Activated CD8-positive, alpha-beta memory T cell treated with anti-CD3 and anti-CD28 coated beads, Interleukin-2, amount 50 U/mL, for 1 hour (primary cell): Measurements from ENCODE around the gene PCNX4.
A peak's percentile ranks its signal among the peaks of the same experiment; 100 is the strongest.

Source experiments
- DNase-seq: peaks from one replicate; pipeline ENCODE4 v3.0.0-alpha.2; 2020; ENCODE audit errors: extremely low read depth

The PCNX4 gene

DNA sequence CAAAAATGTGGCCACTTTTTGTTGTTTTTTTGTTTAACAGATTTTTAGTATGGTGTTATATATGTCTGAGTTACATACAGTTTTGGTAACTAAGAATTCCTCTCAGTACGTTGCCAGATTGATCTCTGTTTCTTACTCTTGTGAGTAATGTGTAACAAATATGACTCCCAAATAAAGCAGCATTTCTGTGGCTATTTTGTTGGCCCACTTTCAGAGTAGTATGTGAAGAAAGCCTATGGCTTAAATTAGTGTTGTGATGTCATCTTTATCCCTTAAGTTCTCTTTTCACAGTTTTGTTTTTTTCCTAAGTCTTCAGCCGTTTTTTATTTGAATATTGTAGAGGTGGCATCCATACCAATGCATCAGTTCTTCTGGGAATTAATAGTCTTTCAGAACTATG lies 10.7 kb downstream of the PCNX4 start:
- no peak for DNase-seq

DNA sequence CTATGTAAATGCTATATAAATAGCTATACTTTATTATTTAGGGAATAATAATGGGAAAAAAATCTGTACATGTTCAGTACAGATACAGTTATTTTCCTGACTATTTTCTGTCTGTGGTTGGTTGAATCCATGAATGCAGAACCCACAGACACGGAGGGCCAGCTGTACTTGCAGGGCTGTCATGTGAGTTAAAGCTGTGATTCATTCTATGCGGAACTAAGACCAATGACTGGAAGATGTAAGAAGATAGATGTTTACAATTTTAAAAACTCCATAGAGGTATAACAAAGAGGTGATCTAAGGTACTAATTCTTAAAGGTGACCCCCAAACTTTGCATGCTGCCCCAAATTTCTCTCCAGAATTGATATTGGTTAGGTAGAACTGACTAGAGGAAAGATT lies 14.6 kb downstream of the PCNX4 start:
- DNase-seq = no peak

DNA sequence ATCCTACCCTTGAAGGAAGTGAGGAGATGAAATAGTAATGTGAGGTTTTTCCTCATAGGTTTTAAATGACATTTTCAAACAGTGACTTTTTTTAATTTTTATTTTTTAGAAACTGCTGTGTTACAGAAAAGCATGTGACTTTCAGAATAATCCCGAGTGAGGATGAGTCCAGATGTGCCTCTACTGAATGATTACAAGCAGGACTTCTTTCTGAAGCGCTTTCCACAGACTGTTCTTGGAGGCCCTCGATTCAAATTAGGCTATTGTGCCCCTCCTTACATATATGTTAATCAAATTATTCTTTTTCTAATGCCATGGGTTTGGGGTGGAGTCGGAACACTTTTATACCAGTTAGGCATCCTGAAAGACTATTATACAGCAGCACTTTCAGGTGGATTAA lies 15.8 kb downstream of the PCNX4 start:
- no peak for DNase-seq

DNA sequence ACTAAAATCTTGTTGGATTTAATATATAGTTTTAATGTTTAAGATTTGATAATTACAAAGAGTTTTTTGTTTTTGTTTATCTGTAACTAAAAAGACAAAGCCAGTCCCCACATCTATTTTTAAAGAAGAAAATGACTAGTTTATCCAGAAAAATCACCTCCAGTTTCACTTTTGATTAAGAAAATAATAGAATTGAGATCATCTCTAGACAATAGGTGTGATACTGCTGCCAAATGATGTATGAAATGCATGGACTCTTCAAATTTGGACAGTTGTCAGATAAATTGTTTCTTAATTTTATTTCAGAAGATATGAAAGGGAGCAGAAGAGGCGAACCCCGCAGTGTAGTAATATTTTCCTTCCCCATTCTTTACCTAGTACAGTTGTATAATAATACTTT lies 20.0 kb downstream of the PCNX4 start:
- no peak for DNase-seq

- no peak for DNase-seq
Observed at GRCh38 chr14:60114881-60115280, 23.2 kb downstream of the PCNX4 start.

DNA sequence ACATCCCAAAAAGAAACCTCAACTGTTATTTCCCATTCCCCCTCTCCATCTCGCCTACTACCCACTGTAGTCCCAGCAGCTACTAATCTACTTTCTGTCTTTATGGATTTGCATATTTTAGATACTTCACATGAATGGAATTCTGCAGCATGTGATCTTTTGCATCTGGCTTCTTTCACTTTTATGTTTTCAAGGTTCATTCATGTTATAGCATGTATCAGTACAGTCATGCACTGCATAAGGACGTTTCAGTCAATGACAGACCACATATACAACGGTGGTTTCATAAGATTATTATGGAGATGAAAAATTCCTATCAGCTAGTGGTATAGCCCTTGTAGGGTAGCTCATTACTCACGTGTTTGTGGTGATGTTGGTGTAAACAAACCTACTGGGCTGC lies 24.5 kb downstream of the PCNX4 start:
- no peak for DNase-seq

- DNase-seq = no peak
Observed at GRCh38 chr14:60125918-60126317, 34.2 kb downstream of the PCNX4 start.

GRCh38 chr14:60133487-60133886 lies 41.8 kb downstream of the PCNX4 start:
- DNase-seq = no peak

DNA sequence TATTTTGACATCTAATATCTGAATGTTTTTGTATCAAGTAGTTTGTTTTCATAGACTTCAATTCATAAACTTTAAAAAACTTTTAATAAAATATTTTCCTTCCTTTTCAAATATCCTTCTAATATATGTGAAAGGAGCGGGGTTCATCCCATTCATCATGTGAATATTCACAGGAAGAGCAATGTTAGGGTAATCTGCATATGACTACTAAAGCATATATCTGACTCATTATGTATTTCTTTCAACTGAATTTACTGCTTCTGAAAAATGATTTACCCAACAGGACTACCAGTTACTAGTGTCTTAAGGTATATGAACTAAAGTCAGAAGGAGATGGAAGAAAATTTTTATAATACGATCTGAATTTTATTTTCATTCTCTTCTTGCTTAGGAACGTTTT lies 43.0 kb downstream of the PCNX4 start:
- no peak for DNase-seq

DNA sequence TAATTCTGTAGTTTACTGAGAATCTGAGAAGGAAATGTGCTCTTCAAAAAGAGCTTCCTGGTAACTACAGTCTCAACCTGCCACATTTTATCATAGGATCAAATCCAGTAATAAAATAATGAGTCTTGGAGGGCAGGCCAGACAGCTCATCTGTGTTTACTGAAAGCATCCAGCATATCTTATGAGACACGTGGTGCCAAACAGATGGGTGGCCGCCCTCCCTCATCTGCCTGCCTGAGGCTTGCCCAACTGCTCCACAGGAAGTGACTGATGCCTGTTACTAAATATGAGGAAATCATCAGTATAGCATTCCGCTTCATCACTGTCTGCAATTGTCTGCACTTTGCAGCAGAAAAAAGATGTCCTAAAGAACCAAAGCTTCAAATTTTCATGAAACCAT lies 60.0 kb downstream of the PCNX4 start:
- no peak for DNase-seq

DNA sequence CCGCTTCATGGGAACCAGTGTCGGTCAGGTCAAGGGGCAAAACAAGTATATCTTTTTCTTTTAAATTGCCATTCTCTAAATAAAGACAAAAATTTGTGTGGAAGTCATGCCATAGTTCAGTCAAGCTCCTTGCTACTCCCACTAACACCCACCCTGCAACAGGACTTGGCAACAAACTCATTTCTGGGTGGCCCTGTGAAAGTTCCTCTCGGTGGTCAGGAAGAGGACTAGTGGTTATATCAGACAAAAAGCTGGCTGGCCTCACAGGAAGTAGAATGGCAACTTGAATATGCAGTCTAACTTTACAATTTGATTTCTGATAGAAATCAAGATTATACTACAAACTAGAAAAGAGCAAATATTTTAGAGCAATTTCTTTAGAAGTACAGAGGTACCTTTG lies 62.3 kb downstream of the PCNX4 start:
- DNase-seq = no peak

DNA sequence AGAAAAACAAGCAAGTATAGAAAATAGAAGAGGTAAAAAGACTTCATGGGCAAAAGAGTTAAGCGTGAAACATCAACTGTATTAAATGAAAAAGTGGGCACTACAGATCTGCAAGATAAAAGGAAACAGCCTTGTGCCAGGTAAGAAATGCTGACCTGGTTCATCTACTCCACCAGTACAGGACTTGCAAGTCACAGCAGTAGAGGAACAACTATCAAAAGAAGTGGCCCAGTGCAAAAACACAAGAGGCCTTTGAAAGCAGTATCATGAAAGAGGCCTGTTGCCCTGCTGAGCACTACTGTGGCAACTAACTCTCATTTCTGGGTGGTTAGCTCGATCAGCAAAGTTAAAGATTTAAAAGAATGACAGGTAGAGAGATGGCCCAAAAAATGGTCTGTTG lies 62.9 kb downstream of the PCNX4 start:
- DNase-seq = no peak

DNA sequence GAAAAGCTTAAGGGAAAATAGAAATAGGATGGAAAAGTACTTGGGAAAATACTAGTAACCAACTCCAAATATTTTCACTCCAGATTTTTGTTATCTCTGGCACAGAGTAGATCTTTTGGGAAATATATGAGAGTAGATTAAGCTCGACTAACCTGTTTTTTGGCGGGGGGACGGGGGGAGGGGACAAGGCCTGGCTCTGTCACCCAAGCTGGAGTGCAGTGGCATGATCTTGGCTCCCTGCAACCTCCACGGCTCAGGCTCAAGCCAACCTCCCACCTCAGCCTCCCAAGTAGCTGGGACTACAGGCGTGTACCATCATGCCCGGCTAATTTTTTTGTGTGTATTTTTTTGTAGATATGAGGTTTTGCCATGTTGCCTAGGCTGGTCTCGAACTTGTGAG lies 68.7 kb downstream of the PCNX4 start:
- DNase-seq = no peak

DNA sequence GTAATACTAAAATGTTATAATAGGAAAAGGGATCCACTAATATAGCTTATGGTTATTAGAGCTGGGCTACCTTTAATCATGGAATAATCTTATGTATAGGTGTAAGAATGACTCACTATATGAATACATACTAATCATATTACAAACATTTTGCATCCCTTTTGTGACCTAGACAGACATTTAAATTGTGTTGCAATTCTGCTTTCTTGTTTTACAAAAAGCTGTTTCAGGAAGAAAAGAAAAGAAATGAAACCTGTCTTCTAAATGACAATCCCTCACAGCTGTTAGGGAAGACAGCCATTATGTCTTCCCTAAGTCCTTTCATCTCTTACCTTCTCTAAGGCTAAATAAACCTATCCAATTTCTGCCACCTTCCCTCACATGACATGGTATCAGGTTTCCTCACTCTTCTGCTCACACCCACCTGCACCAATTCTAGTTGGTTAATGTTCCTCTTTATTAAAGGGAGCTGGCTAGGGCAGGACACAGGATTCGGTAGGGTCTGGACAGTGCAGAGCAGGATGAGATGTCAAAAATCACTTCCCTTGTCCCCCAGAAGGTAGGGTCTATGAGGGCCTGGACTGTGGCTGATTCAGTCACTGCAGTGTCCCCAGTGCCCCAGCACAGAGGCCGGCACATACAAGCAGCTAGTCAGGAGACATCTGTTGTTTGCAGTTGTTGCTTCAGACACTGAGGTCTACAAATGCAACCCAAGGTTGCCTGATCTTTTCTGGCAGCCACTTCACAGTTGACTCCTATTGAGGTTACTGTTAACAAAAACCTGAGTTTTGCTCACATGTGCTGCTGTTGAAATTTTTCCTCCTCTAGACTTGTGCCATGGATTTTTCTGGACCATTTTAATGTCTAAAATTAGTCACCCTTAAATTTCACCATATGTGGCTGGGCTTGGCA lies 69.7 kb downstream of the PCNX4 start:
- no peak for DNase-seq

- DNase-seq = no peak
Observed at GRCh38 chr14:60163693-60164092, 72.0 kb downstream of the PCNX4 start.

DNA sequence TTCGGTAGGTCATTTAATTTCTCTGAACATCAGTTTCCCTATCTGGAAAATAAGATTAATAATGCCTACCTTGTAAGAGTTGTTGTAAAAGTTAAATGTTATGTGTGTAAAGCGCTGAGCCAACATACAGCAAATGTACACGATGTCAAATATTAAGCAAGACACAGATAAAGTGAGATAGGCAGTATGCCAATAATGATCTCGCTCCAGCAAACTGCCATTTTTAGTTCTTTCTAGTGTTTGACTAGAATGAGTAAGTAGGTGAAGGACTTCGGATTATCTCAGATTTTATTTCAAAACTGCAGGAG lies 72.6 kb downstream of the PCNX4 start:
- DNase-seq = no peak

DNA sequence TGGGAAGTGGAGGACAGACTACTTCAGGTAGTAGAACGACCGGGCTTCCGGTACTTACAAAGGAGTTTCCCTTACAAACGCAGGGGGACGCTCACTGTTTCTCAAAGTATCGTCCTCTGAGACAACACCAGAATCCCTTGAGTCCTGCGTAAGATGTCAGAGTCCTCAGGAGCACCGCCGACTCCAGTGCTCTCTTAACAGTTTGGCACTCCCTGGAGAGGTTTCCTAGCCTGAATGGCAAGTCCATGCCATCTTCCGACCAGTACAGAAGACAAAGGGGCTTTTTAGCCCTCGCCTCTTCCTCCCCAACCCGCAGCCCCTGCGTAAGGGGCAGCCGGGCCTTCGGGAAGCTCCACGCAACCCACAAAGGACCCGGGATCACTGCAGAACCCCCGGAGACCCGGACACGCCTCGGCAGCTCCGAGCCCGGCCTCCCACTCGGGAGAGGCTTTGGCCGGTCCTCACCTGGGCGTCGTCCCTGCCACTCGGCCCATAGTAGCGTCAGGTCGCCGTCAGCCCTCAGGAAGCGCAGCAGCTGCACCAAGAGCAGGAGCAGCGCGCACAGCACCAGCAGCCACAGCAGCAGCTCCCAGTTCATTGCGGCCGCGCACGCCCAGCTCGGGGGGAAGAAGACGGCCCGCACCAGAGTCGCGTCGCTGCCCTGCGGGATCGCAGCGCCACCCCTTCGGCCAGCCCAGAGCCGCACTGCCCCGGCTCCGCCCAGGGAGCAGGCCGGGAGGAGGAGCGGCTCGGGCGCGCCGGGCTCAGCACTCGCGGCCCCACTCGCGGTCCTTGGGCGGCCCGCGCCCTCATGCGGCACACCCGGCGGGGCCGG lies 73.2 kb downstream of the PCNX4 start, which contains the start of gene DHRS7:
Gene DHRS7, minus strand, starts transcription at position 687 of the 835 bp plus-strand sequence. Its CDS starts 89 bp downstream, at position 598.
- DNase-seq = peak; percentile 40

DNA sequence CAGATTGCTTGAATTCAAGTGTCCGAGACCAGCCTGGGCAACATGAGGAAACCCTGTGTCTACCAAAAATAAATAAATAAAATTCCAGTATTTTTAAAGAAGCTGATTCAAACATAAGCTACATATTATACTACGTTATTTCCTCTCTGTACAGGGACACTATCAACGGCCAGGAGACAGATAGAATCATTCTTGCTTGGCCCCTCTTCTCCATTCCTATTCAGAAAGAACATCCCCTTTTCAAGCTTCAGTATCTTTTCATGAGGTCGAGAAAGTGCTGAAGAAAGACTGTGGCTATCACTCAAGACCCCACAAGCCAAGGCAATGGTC lies 73.8 kb downstream of the PCNX4 start:
- DNase-seq = no peak

DNA sequence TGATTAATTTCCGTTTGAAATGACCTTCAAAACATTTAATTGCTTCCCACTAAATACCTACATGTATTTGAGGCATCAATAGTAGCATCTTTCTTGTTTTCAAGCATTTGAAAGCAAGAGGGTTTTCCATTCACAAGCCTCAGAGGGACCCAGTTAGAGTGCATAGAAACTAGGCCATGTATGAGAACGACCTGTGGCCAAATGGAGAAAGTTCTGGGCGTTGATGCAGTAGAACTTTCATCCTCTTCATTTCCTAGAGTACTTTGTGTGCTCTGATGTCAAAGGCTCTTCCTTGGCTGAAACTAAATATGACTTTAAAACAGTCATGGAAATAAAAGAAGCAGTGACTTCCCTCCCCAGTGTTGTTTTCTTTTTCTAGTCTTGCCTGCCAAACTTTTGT lies 74.4 kb downstream of the PCNX4 start:
- no peak for DNase-seq

DNA sequence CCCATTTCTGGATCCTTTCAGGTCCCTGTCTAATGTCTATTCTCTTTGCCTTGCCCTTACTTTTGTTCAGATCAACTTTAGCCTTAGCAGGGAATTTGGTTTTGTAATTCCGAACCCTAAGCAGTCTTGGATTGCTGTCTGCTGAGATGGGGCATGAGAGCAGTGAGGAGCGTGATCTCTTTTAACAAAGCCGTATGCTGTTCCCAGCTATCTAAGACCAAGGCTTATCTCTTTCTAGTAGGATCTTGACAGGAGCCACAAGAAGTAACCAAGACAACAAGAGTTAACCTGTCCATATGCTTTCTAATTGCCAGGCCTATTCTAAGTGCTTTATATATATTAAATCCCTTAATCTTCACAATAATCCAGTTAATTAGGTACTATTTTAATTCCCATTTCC lies 78.0 kb downstream of the PCNX4 start:
- DNase-seq = no peak

DNA sequence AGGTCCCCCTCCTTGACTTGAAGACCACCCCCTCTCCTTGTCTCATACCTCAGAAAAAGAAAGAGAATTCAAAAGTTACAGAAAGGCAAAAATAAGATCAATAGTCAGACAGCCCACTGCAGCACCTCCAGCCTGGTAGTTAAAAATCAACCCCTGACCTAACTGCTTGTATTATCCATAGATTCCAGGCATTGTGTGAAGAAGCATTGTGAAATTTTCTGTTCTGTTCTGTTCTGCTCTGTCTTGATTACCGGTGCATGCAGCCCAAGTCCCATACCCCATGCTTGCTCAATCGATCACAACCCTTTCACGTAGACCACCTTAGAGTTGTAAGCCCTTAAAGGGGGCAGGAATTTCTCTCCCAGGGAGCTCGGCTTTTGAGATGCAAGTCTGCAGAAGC lies 79.2 kb downstream of the PCNX4 start:
- DNase-seq = no peak

- no peak for DNase-seq
Observed at GRCh38 chr14:60171690-60172089, 80.0 kb downstream of the PCNX4 start.
